ENCODE measurements around the gene SPRN. TPM values are rescaled to one million over a fixed set of nuclear protein-coding genes. Genes with fewer than 3 reads are reported as not detected.

The SPRN gene
- total RNA-seq, 8 experiments from 2014 or later = 2.2 to 8.8 (median 3.4) TPM

DNA sequence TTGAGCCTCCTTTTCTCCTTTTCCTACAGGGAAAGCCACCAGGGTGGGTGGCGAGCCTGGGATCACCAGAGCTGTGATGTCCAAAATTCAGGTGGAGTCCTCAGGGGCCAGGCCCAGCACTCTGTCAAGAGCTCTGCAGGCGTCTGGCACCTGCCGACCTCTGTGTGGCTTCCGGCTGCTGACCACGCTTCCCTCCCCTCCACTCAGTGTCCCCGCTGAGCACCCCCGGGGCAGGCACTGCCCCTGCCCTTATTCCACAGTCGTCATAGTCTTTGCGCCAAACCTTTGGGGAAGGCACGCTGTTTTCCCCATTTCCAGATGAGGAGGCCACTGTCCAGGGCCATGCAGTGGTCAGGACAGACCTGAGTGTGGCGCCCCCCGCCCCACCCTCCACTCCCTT is 22.9 kb downstream of the SPRN start:
- no peak overlapping the region for H3K27ac ChIP-seq
- no peak overlapping the region for H3K4me3 ChIP-seq
- H3K4me1 ChIP-seq (replicated peaks in 1 of 2) = no peaks in the 10 kb centered on the region
- in situ Hi-C loops (cut with MboI; ENCODE audit: low pct_unique_long_range_greater_than_20kb in 2 of 9, low sequenced_read_pairs in 9 of 9, unreplicated experiment in 9 of 9) = no loop called here
- ATAC-seq (replicated peaks in 6 of 8) = no peak
- 80 to 100% (median 90%) methylated on average over 1 to 2 of the region's 12 CpGs; no CpG with 5 or more reads in 6 of the 10 experiments for WGBS, 10 experiments

DNA sequence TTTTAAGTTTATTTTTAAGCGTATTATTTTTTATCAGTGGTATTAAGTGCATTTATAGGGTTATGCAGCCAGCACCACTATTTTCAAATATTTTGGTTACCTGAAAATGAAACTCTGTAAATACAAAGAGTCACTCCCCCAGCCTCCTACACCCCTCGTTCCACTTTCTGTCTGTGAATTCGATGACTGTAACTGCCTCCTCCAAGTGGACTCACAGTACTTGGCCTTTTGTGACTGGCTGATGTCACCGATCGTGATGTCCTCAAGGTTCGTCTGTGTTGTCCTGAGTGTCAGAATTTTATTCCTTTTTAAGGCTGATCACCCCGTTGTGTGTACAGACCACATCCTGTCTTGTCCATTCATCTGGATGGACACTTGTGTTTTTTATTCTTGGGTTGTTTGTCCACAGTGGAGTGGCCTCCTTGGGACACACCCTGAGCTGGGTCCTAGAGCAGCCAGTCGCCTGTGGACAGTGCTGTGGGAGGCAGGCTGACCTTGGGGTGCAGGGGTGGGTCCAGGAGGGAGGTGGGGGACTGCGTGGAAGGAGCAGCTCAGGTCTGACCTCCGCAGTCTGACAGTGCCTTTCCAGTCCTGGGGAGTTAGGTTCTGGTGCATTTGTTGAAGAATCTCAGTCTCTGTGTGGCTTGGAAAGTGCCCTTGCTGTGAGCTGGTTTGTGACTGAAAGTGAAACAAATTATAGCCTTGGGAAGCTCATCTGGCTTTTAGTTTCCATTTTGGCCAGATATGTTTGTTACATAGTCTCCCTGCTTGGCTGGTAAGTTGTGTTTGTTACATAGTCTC is 23.6 kb downstream of the SPRN start:
- in situ Hi-C loops (cut with MboI; ENCODE audit: low pct_unique_long_range_greater_than_20kb in 2 of 9, low sequenced_read_pairs in 9 of 9, unreplicated experiment in 9 of 9) = no loop called here
- Histone ChIP-seq H3K27ac (no peak overlapping the region), H3K4me1 (replicated peaks in 1 of 2) (no peaks in the 10 kb centered on the region), H3K4me3 (no peak overlapping the region)
- ATAC-seq (replicated peaks in 6 of 8) = no peak
- 82 to 100% (median 93%) methylated on average over 1 to 8 of the region's 10 CpGs; no CpG with 5 or more reads in 1 of the 10 experiments for WGBS, 10 experiments

DNA sequence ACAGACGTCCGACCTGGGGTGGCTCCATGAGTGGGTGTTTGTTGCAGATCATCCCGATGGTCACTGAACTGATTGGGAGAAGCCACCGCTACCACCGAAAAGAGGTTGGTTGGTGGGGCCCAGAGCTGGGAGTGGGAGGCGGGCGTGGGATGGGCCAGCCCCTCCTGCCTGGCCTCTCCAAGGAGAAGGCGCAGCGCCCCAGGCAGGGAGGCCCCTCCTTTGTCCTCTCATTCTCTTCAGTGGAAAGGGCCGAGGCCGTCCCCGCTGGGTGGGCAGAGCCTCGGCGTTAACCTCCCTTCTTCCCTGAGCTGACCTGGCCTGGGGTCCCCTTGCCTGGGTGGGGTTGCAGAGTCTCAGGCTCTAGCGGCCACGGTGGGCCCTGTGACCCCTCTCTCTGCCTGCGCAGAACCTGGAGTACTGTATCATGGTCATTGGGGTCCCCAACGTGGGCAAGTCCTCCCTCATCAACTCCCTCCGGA is 25.3 kb downstream of the SPRN start:
- WGBS, 10 experiments = 83 to 100% (median 92%) methylated on average over 1 to 5 of the region's 19 CpGs; no CpG with 5 or more reads in 5 of the 10 experiments
- no peak overlapping the region for H3K27ac ChIP-seq
- H3K4me3 ChIP-seq = no peak overlapping the region
- in situ Hi-C loops (cut with MboI; ENCODE audit: low pct_unique_long_range_greater_than_20kb in 2 of 9, low sequenced_read_pairs in 9 of 9, unreplicated experiment in 9 of 9) = no loop called here
- ATAC-seq (replicated peaks in 6 of 8) = no peak
- H3K4me1 ChIP-seq (replicated peaks in 1 of 2) = peaks cover 7 to 9% of the 10 kb centered on the region in 2 donors

DNA sequence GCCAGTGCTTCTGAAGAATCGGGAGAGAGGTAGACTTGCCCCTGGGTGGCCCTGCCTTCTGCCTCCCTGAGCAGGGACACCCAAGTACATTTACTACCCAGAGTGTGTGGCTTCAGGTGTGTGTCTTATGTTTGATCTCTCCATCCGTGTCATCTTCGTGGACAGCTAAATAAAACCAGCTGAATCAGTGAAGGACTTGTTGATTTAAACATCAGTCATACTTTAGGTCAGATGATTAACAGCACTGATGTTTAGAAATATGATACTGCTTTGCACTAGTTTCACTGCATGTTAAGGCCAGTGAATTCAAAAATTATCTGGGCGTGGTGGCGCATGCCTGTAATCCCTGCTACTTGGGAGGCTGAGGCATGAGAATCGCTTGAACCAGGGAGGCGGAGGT is 26.5 kb downstream of the SPRN start:
- Histone ChIP-seq H3K4me1 (replicated peaks in 1 of 2) (peaks cover 7 to 9% of the 10 kb centered on the region in 2 donors), H3K27ac (no peak overlapping the region), H3K4me3 (no peak overlapping the region)
- 50 to 100% (median 98%) methylated on average over 1 to 7 of the region's 7 CpGs; no CpG with 5 or more reads in 1 of the 10 experiments for WGBS, 10 experiments
- in situ Hi-C loops (cut with MboI; ENCODE audit: low pct_unique_long_range_greater_than_20kb in 2 of 9, low sequenced_read_pairs in 9 of 9, unreplicated experiment in 9 of 9) = no loop called here
- no peak for ATAC-seq (replicated peaks in 6 of 8)

DNA sequence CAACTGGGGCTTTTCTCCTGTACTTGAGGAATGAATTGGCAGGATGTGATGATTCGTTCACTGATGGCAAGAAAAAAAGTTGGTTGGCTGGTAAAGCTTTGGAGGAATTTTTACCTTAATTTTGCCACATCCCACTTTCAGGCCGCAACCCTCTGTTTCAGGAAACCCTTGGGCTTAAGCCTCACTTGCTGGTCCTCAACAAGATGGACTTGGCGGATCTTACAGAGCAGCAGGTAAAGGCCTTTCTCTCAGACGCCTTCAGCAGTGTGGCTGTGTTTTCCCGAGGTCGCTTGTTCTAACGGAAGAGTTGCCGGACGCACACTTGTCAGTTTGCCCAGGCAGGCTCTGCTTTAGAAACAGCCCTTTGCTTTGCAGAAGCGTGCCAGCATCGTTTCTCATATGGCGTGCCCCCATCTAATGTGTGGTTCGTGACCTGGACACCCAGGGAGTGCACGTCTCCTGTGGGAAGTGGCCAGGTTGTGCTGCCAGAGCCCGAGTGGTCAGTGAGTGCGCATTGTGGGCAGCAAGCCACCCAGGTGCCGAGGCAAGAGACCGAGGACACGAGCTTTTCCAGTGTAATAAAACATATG is 28.3 kb downstream of the SPRN start:
- H3K27ac ChIP-seq = no peak overlapping the region
- ATAC-seq (replicated peaks in 6 of 8) = no peak
- in situ Hi-C loops (cut with MboI; ENCODE audit: low pct_unique_long_range_greater_than_20kb in 2 of 9, low sequenced_read_pairs in 9 of 9, unreplicated experiment in 9 of 9) = no loop called here
- H3K4me3 ChIP-seq = no peak overlapping the region
- 60 to 100% (median 100%) methylated on average over 1 to 8 of the region's 19 CpGs; no CpG with 5 or more reads in 2 of the 10 experiments for WGBS, 10 experiments
- H3K4me1 ChIP-seq (replicated peaks in 1 of 2) = peaks cover 7 to 9% of the 10 kb centered on the region in 2 donors

DNA sequence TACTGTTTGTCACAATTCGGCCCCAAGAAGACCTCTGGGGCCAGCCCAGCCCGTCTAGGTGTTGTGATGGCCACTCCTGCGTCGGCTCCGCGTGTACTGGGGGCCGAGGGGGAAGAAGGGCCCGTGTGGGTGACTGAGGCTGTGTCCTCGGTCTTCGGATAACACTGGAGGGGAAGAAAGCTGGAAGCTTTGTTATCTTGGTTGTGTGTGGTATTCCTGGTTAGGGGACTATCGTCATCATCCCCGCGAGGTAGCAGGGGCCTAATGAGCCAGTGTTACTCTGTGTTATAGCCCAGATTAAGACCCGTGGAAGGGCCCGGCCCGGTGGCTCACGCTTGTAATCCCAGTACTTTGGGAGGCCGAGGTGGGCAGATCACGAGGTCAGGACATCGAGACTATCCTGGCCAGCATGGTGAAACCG is 29.6 kb downstream of the SPRN start:
- Histone ChIP-seq H3K27ac (peak overlapping the region; percentile 81 to 85), H3K4me3 (peak overlapping the region; percentile 50 to 95 (median 63)), H3K4me1 (replicated peaks in 1 of 2) (peaks cover 7 to 9% of the 10 kb centered on the region in 2 donors)
- peak in 1 of 8 experiments; percentile 4 for ATAC-seq (replicated peaks in 6 of 8)
- in situ Hi-C loops (cut with MboI; ENCODE audit: low pct_unique_long_range_greater_than_20kb in 2 of 9, low sequenced_read_pairs in 9 of 9, unreplicated experiment in 9 of 9) = no loop called here
- WGBS, 10 experiments = 0 to 45% (median 14%) methylated on average over 1 to 20 of the region's 21 CpGs; no CpG with 5 or more reads in 2 of the 10 experiments

DNA sequence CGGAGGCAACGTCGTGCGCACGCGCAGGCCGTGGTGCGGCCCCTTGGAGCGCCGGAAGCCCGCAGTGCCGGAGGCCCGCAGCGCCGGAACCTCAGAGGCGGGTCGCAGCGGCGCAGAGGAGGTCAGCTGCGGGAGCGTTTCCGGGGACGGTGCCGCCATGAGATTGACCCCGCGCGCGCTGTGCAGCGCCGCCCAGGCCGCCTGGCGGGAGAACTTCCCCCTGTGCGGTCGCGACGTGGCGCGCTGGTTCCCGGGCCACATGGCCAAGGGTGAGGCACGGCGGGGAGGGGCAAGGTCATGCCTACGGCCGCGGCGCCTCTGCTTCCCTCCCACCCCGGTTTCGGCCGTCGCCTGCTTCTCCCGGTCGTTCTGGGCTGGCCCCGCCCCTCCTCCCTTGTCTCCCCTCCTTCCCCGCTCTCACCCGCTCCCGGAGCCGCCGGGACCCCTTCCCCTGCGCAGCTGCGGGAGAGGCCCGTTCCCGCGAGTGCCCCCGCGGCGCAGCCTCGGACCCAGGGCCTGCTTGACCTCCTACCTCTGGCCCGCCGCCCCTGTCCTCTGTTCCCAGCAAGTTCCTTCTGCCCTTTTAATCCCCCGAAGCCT is 30.3 kb downstream of the SPRN start, which contains the start of gene MTG1:
TSS of gene MTG1 (plus strand) at position 94 of the 600 bp plus-strand sequence. CDS start at position 158, 64 bp downstream.
- H3K4me3 ChIP-seq = peak within 1 kb of the TSS; percentile 50 to 95 (median 63)
- peaks cover 7 to 9% of the 10 kb centered on the region in 2 donors for H3K4me1 ChIP-seq (replicated peaks in 1 of 2)
- peak; percentile 95 to 99 (median 96) for ATAC-seq (replicated peaks in 6 of 8)
- in situ Hi-C loops (cut with MboI; ENCODE audit: low pct_unique_long_range_greater_than_20kb in 2 of 9, low sequenced_read_pairs in 9 of 9, unreplicated experiment in 9 of 9) = no loop called here
- H3K27ac ChIP-seq = peak within 1 kb of the TSS; percentile 81 to 85
- 0% methylated on average over 1 of the region's 69 CpGs; no CpG with 5 or more reads in 6 of the 10 experiments for WGBS, 10 experiments

DNA sequence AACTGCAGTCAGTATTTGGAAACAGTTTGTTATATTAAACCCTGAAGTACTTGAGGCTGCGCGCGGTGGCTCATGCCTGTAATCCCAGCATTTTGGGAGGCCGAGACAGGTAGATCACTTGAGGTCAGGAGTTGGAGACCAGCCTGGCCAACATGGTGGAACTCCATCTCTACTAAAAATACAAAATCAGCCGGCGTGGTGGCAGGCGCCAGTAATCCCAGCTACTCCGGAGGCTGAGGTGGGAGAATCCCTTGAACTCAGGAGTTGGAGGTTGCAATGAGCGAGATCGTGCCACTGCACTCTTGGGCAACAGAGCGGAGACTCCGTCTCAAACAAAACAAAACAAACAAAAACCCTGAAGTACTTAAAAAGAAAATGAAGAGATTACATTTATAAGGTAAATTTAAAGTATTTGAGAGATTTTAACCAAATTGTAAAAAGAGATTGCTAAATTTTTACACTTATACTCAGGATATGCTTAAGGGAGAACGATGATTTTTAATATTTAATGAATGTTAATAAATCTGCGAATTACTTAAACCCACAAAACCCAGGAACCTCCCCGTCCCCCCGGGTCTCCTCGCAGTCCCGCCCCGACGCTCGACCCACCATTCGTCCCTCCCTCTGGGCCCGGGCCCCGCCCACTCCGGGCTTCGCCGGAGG is 30.9 kb downstream of the SPRN start:
- in situ Hi-C loops (cut with MboI; ENCODE audit: low pct_unique_long_range_greater_than_20kb in 2 of 9, low sequenced_read_pairs in 9 of 9, unreplicated experiment in 9 of 9) = no loop called here
- Histone ChIP-seq H3K4me3 (peak overlapping the region; percentile 50 to 95 (median 63)), H3K27ac (no peak overlapping the region), H3K4me1 (replicated peaks in 1 of 2) (peaks cover 7 to 9% of the 10 kb centered on the region in 2 donors)
- ATAC-seq (replicated peaks in 6 of 8) = no peak
- WGBS, 10 experiments = 20 to 90% (median 49%) methylated on average over 1 to 22 of the region's 27 CpGs; no CpG with 5 or more reads in 1 of the 10 experiments

DNA sequence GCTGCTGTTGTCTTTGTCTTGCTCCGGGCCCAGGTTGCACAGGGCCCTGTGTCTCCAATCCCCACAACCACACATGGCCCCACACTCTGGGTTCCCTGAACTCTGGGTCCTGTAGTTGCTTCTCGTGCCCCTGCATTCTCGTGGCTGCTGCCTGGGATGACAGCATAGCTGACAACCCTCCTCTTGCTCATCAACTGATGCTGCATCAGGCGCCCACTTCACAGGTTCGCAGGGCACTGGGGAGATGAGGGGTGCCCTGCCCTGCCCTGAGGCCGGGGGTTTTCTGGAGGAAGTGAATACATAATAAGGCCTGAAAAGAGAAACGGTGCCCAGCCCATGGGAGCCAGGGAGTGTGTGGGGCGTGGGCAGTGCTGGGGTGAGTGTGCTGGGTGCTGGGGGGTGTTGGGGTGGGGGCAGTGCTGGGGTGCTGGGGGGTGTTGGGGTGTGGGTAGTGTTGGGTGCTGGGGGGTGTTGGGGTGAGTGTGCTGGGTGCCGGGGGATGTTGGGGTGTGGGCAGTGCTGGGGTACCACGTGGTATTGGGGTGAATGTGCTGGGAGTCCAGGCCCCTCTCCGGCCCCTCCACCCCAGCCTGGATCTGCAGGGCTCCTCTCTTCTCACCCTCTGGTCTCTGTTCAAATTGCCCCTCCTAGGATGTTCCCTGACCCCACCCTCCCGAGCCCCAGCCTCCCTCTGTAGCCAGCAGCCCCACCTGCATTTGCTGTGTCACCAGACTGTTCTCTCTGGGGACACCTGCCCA is 32.5 kb downstream of the SPRN start:
- Histone ChIP-seq H3K4me3 (no peak overlapping the region), H3K4me1 (replicated peaks in 1 of 2) (peaks cover 7 to 9% of the 10 kb centered on the region in 2 donors), H3K27ac (no peak overlapping the region)
- no peak for ATAC-seq (replicated peaks in 6 of 8)
- in situ Hi-C loops (cut with MboI; ENCODE audit: low pct_unique_long_range_greater_than_20kb in 2 of 9, low sequenced_read_pairs in 9 of 9, unreplicated experiment in 9 of 9) = no loop called here
- WGBS, 10 experiments = 83 to 100% (median 86%) methylated on average over 1 to 3 of the region's 12 CpGs; no CpG with 5 or more reads in 7 of the 10 experiments

DNA sequence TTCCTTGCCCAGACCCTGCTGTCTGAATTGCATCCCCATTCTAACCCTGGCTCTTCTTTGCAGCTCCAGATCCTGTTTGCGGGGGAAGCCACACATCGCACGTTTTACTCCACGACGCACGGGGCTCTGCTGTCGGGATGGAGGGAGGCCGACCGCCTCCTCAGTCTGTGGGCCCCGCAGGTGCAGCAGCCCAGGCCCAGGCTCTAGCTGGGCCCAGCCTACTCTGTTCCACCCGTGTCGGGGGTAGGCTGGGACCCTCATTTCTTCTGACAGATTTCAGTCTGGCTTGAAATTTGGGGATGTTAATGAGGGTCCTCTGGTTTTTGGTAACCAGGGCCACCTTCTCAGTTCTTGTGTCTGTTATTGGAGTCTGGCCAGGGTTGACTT is 33.2 kb downstream of the SPRN start:
- WGBS, 10 experiments = 60 to 100% (median 90%) methylated on average over 1 to 9 of the region's 12 CpGs; no CpG with 5 or more reads in 6 of the 10 experiments
- Histone ChIP-seq H3K4me3 (no peak overlapping the region), H3K27ac (no peak overlapping the region), H3K4me1 (replicated peaks in 1 of 2) (peaks cover 7 to 9% of the 10 kb centered on the region in 2 donors)
- no peak for ATAC-seq (replicated peaks in 6 of 8)
- in situ Hi-C loops (cut with MboI; ENCODE audit: low pct_unique_long_range_greater_than_20kb in 2 of 9, low sequenced_read_pairs in 9 of 9, unreplicated experiment in 9 of 9) = no loop called here

DNA sequence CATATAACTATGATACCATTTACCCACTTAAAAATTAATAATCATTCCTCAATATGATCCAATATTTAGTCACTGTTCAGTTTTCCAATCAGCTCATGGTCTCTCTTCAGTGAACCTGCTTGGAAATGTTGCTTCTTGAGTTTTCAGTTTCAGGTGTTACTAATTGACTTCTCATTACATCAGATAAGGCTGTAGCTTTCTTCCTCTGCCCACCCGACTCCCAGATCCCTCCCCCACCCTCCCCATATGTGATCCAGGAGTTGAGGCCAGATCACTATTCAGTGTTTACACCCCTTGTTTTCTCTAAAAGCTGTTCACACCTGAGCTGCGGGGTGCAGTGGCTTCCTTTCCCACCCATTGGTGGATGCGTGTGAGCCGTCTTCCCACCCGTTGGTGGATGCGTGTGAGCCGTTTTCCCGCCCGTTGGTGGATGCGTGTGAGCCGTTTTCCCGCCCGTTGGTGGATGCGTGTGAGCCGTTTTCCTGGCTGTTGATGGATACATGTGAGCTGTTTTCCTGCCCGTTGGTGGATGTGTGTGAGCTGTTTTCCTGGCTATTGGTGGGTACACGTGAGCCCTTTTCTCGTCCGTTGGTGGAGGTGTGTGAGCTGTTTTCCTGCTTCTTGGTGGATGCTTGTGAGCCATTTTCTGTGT is 33.7 kb downstream of the SPRN start:
- Histone ChIP-seq H3K27ac (no peak overlapping the region), H3K4me3 (no peak overlapping the region), H3K4me1 (replicated peaks in 1 of 2) (peaks cover 7 to 9% of the 10 kb centered on the region in 2 donors)
- 67 to 100% (median 80%) methylated on average over 1 to 4 of the region's 19 CpGs; no CpG with 5 or more reads in 6 of the 10 experiments for WGBS, 10 experiments
- ATAC-seq (replicated peaks in 6 of 8) = no peak
- in situ Hi-C loops (cut with MboI; ENCODE audit: low pct_unique_long_range_greater_than_20kb in 2 of 9, low sequenced_read_pairs in 9 of 9, unreplicated experiment in 9 of 9) = no loop called here

Data from motor neuron (in vitro differentiated cells).